T-helper 2 cell treated with Interferon-gamma antibody and Interleukin-4, amounts not matched to agents 100 ng/mL and 5 ng/mL, for 36 hours (primary cell): ENCODE measurements around the gene LOXL1. TPM values are rescaled to one million over a fixed set of nuclear protein-coding genes. Genes with fewer than 3 reads are reported as not detected.
"Not testable (repeated sequence)": the region's sequence is repeated elsewhere in the genome, so short reads cannot be mapped to it uniquely, and the experiment has no call there.

Source experiments
- intact Hi-C: fragments of 100-400 bp; cut with micrococcal nuclease; formaldehyde crosslinking; loops from one replicate; pipeline ENCODE4 v1.15.1; 2023
- total RNA-seq: library from RNA; stranded (reverse); gene quantifications from 2 replicates; pipeline ENCODE4 v1.2.3, GENCODE V29; 2022

LOXL1 gene
- total RNA-seq, 1 donor from 2014 or later, result 0.70 TPM

DNA sequence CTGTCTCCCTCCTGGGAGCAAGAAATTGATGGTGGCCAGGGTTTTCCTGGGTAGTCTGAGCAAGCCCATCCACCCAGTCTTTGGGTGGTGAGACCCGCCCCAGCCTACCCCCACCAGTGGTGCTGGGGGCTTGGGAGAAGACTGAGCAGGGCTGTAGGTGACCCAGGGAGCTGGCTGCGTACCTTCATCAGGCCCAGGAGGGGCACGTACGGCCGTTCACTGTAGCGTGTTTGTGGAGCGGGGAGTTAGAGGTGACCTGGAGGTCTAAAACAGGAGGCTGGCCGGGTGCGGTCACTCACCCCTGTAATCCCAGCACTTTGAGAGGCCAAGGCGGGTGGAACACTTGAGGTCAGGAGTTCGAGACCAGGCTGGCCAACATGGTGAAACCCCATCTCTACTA, 11.5 kb downstream of the LOXL1 start:
- intact Hi-C loops, result no loop called here

DNA sequence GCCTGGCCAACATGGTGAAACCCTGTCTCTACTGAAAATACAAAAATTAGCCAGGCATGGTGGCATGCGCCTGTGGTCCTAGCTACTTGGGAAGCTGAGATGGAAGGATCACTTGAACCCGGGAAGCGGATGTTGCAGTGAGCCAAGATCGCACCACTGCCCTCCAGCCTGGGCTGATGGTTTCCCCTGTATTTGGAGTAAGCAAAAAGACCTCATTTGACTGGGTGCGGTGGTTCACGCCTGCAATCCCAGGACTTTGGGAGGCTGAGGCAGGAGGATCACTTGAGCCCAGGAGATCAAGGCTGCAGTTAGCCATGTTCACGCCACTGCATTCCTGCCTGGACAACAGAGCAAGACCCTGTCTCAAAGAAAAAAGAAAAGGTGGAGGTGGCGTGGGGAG, 12.3 kb downstream of the LOXL1 start:
- intact Hi-C loops, result not testable (repeated sequence)

DNA sequence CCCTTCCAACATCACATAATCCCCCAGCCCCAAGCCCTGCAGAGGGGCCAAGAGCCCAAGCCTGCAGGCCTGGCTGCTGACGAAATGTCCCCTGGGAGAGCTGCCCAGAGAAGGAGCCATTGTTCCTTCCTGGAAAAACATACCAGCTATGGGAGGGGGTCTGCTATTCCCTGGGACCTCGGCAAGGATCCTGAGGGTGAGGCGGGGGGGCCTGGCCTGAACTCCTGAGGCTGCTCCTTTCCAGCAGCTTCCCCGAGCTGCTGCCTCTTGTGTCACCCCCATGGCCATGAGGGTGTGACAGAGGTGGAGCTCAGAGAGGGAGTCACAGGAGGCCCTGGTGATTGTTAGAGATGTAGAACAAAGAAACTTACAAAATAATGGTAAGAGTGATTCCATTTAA, 12.9 kb downstream of the LOXL1 start:
- intact Hi-C loops, result no loop called here

GRCh38 chr15:73940061-73940981, 14.1 kb downstream of the LOXL1 start:
- intact Hi-C loops, result no loop called here

DNA sequence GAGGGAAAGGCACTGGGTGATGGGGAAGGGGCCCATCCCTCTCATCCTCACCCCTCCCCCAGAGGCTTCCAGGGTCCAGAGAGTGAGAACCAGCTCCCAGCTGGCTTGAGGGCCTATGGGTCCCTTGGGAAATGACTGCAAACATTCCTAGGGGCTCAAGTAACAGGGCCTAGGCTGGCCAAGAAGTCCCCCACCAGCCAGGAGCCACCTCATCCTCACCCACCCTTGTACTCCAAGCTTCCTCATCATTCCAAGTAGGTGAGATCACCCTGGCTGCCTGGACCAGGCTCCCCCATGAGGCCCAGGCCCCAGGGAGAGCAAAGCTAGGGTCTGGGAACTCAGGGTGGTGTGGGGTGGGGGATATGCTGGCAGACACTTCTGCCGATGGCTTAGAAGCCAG, 14.8 kb downstream of the LOXL1 start:
- intact Hi-C loops, result no loop called here

GRCh38 chr15:73941449-73941848, 15.2 kb downstream of the LOXL1 start:
- intact Hi-C loops, result no loop called here

DNA sequence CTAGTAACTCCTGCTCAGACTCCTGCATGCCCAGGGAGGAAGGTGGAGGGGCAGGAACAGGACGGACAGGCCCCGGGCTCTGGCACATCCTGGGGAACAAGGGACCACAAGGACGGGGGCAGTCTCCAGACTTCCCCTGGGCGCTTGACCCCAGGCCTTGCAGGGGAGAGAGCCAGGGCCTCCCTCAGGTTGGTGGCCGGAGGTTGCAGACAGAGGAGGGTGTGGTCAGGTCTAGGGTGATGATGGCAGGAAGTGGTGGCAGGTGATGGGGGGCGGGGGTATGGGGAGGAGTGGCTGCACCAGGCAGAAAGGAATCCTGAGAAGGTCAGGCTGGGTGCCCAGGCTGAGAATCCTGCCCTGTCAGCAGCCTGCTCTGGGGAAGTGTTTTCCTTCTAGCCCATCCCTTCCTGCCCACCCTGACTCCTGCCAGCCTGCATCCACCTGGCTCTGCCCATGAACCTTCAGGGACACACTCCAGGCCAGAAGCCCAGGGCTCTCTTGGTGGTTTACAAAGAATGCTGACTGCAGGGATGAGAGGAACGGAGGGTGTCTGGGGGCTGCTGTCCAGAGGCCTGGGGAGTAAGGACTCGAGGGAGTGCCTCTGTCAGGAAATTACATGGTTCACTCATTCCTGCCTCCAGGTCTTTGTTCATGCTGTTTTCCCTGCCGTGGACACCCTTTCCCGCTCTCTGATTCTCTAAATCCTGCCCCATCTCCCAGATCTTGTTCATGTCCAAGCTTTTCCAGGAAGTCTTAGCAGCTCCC, 15.8 kb downstream of the LOXL1 start:
- intact Hi-C loops, result no loop called here

- intact Hi-C loops, result no loop called here
Measured at GRCh38 chr15:73942751-73943270, 16.5 kb downstream of the LOXL1 start.

DNA sequence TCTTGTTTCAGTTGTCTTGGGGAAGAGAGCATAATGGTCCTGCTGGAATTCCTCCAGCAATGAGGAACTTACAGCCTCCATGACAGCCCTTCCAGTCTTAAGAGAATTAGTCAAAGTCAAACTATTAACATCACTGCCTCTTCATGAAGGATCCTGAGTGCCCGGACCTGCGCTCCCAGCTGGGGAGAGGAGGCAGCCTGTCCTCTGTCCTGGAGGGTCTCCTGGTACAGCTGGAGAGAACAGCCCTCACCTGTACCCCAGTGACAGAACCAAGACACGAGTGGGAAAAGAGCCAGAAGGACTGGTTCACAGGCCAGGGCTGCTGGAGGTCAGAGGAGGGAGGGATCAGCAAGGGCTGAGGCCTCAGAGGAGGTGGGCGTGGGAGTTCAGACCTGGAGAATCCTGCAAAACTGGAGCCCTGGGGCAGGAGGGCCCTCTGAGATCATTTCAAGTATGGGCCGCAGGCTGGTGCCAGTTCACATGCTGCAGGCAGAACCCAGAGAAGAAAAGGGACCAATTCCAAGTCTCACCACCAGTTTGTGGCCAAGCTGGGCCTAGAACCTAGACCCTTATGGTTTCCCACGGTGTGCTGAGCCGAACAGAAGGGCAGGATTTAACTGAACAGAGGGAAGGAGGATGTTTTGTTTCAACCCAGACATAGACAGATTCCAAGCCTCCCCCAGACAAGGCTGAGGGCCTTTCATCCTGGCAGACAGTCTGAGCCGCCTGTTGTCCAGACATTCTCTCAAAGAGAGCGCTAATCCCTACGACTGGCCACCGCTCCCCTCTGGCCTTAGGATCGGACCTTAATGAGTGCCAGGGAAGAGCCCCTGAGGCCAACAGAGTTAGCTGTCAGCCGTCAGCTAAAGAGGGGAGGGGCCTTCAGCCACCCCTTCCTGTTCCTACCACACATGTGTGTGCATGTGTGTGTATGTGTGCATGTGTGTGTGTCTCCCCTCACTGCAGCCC, 18.2 kb downstream of the LOXL1 start:
- intact Hi-C loops, result no loop called here

- intact Hi-C loops, result no loop called here
Measured at GRCh38 chr15:73945130-73945508, 18.9 kb downstream of the LOXL1 start.

GRCh38 chr15:73946046-73946721, 19.9 kb downstream of the LOXL1 start:
- intact Hi-C loops, result no loop called here

DNA sequence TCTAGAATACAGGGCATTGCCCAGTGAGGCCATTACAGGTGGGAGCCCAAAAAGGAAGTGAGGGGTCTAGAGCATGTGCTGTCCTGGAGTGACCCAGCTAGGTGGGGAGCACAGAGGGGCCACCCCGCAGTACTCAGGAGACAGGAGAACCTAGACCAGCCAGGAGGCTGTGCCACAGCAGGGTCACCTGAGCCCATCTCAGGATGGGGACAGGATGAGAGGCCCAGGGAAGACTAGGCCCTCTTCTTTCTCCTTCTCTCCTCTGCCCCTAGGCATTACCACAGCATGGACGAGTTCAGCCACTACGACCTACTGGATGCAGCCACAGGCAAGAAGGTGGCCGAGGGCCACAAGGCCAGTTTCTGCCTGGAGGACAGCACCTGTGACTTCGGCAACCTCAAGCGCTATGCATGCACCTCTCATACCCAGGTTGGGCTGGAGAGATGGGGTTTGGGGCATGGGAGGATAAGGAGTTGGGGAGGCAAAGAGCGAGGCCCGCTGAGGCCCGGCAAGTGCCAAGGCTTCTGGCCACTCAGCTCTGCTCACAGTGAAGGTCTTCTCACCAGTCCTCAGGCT, 20.6 kb downstream of the LOXL1 start:
- intact Hi-C loops, result no loop called here

DNA sequence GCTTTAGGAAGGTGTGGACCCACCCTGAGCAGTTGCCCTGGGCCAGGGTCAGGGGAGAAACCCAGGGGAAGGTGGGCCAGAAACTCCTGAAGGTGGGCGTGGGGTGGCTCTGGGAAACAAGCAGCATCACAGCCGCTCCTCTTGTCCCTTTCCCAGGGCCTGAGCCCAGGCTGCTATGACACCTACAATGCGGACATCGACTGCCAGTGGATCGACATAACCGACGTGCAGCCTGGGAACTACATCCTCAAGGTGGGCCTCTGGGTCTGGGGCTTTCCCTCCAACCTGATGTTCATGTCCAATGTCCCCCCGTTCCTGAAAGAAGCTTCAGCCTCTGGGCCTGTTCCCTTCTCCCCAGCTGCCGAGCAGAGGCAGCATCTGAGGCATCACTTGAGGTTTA, 21.4 kb downstream of the LOXL1 start:
- intact Hi-C loops, result no loop called here

DNA sequence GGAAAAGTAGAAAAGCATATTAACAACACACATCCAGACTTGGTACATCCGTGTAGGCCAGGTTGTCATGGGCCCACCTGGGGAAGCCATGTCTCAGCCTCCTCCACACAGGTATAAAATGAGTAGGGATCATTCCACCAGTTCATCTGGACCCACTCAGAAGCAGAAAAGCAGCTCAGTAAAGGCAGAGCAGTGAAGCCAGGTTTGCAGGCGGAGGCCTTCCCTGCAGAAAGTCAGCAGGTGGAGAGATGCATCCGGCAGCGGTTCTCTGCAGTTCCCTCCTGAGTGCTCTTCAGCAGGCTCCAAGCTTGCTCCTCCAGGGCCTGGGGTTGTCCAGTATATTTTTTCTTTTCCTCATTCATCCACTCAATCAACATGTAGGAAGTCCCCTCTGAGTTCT, 22.1 kb downstream of the LOXL1 start:
- intact Hi-C loops, result no loop called here

DNA sequence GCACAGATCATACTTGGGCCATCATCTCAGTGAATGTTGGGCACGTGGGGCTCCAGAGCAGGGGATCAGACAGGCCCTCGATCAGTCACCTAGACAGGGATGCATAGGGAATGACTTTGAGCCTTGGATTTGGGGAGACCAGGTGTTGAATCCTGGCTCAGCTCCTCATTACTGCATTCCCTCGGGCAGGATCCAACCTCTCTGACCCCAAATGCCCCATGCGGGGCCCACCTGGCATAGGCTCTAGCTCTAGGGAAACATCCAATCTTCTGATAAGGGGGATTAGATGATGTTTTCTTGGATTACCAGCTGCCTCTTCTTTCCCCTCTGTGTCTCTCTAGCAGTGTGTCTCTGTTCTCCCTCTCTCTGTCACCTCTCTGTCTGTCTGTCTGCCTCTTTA, 22.7 kb downstream of the LOXL1 start:
- intact Hi-C loops, result no loop called here

DNA sequence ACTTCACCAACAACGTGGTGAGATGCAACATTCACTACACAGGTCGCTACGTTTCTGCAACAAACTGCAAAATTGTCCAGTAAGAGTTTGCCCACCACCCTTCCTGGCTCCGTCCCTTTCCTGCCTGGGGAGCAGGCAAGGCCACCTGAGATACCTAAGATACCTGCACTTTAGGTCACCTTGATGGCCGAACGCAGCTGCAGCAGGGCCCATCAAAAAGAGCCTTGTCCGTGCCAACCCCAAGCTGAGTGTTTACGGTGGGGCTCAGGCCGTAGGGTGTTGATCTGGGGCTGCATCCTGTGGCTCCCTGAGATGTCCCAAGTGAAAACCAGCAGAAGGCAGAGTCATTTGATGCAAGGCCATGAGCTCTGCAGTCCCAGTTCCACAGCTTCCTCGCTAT, 23.2 kb downstream of the LOXL1 start:
- intact Hi-C loops, result no loop called here

GRCh38 chr15:73950479-73950830, 24.2 kb downstream of the LOXL1 start:
- intact Hi-C loops, result no loop called here

DNA sequence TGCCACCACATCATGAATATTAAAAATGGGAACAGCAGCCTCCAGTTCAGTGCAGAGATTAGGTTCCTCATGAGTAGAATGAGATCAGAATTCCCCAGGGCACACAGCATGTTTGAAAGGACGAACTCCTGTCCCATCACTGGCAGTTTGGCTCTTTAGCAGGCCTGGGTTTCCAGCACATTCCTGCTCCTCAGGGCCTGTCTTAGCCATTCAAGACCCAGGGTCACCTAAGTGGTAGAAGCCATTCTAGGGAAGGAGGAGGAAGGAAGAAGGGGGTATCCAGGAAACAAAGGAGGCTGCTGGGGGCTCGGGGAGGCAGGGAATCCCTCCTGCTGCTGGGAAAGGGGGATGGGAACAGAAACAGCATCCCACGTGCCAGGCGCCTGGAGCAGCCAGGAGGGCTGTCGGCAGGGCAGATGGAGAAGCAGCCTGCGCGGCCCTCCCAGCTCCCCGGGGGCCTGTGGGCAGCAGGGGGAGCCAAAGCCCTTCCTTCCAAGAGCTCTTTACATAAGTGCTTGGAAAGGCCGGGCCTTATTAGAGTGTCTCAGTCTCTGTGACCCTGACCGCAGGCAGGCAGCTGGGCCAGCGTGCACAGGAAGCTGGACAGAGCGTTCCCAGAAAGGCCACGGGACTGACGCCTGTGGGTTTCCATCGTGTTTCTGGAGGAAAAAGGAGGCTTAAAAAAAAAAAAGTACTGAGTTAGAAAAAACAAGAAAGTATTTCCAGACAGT, 24.7 kb downstream of the LOXL1 start:
- intact Hi-C loops, result loop anchor here (1.0 kb wide), 1 partner anchor 13 kb away; no protein-coding TSS in a partner anchor

DNA sequence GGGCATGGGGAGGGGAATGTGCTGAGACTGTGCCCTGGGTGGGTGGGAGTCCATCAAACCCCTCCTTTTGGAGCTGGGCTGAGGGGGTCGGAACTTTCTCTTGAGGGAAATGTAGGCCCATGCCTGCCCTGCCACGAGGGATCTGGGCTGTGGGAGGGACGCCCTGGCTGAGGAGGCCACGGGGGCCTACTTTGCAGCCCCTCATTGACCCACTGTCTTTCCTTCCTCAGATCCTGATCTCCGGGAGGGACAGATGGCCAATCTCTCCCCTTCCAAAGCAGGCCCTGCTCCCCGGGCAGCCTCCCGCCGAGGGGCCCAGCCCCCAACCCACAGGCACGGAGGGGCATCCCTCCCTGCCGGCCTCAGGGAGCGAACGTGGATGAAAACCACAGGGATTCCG, 25.3 kb downstream of the LOXL1 start:
- intact Hi-C loops, result loop anchor here (1.0 kb wide), 1 partner anchor 13 kb away; no protein-coding TSS in a partner anchor
